Breast epithelium (tissue), 3 donors: ENCODE measurements around the gene LRRC40.

ENCODE experiments used
- CTCF ChIP-seq, 3 donors: fragments of 450-650 bp; IDR thresholded peaks; one replicate each; pipeline ENCODE4 v1.5.1; 2016 to 2017; ENCODE audit warnings: antibody characterized with exemption in 3 of 3, mild to moderate bottlenecking in 3 of 3, moderate library complexity in 3 of 3
- POLR2A ChIP-seq: fragments of 450-650 bp; IDR thresholded peaks from one replicate; pipeline ENCODE4 v1.6.1; 2016; ENCODE audit warnings: antibody characterized with exemption, mild to moderate bottlenecking, moderate library complexity
- POLR2AphosphoS5 ChIP-seq, 3 donors: sonication (generic); formaldehyde crosslinking; IDR thresholded peaks; one replicate each; pipeline ENCODE4 v1.6.1; 2017; ENCODE audit warnings: antibody characterized with exemption in 3 of 3

- no peak for TF ChIP-seq POLR2AphosphoS5 (IDR thresholded peaks at IDR 0.05)
- no peak for TF ChIP-seq CTCF (IDR thresholded peaks at IDR 0.05)
- no peak for TF ChIP-seq POLR2A
Observed at GRCh38 chr1:70169018-70169839, 36.1 kb downstream of the LRRC40 start.
